ENCODE data around the gene PCDHB1. TPM values are rescaled to one million over a fixed set of nuclear protein-coding genes. Genes with fewer than 3 reads are reported as not detected.
"Not testable (repeated sequence)": the region's sequence is repeated elsewhere in the genome, so short reads cannot be mapped to it uniquely, and the experiment has no call there.

Gene PCDHB1
- total RNA-seq, 1 donor from 2014 or later = under 0.01 TPM

GRCh38 chr5:141101059-141101458 is 49.9 kb downstream of the PCDHB1 start:
- Histone ChIP-seq H3K27me3 (ENCODE audit: control insufficient read depth, insufficient read depth, low read length) (no peaks in the 10 kb centered on the region), H3K4me3 (ENCODE audit: low read depth, low read length) (no peak overlapping the region), H3K36me3 (ENCODE audit: control insufficient read depth, insufficient read depth, low read length) (no peaks in the 10 kb centered on the region)
- TF ChIP-seq CTCF (IDR thresholded peaks at IDR 0.05; ENCODE audit: insufficient read depth, low read length, poor library complexity, severe bottlenecking) = no peak
- DNase-seq (ENCODE audit: low read depth) = no peak

GRCh38 chr5:141102070-141102469 is 50.9 kb downstream of the PCDHB1 start:
- H3K27me3 ChIP-seq (ENCODE audit: control insufficient read depth, insufficient read depth, low read length); DNase-seq (ENCODE audit: low read depth); H3K4me3 ChIP-seq (ENCODE audit: low read depth, low read length); H3K36me3 ChIP-seq (ENCODE audit: control insufficient read depth, insufficient read depth, low read length): not testable (repeated sequence)

DNA sequence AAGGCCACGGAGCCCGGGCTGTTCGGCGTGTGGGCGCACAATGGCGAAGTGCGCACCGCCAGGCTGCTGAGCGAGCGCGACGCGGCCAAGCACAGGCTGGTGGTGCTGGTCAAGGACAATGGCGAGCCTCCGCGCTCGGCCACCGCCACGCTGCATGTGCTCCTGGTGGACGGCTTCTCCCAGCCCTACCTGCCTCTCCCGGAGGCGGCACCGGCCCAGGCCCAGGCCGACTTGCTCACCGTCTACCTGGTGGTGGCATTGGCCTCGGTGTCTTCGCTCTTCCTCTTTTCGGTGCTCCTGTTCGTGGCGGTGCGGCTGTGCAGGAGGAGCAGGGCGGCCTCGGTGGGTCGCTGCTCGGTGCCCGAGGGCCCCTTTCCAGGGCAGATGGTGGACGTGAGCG is 51.3 kb downstream of the PCDHB1 start:
- not testable (repeated sequence) for DNase-seq (ENCODE audit: low read depth); H3K4me3 ChIP-seq (ENCODE audit: low read depth, low read length); H3K27me3 ChIP-seq (ENCODE audit: control insufficient read depth, insufficient read depth, low read length); H3K36me3 ChIP-seq (ENCODE audit: control insufficient read depth, insufficient read depth, low read length)

- H3K4me3 ChIP-seq (ENCODE audit: low read depth, low read length) = no peak overlapping the region
- no peaks in the 10 kb centered on the region for H3K27me3 ChIP-seq (ENCODE audit: control insufficient read depth, insufficient read depth, low read length)
- no peak for TF ChIP-seq CTCF (IDR thresholded peaks at IDR 0.05; ENCODE audit: insufficient read depth, low read length, poor library complexity, severe bottlenecking)
- no peaks in the 10 kb centered on the region for H3K36me3 ChIP-seq (ENCODE audit: control insufficient read depth, insufficient read depth, low read length)
- DNase-seq (ENCODE audit: low read depth) = no peak
Measured at GRCh38 chr5:141105350-141105749, 54.2 kb downstream of the PCDHB1 start.

Other genes with a start within 250 kb of the PCDHB1 start
- 0.27 and 1.2 TPM in 2 replicates for gene PCDHA4, start 244.3 kb upstream of the PCDHB1 start, total RNA-seq
- gene PCDHA5, start 229.8 kb upstream of the PCDHB1 start, total RNA-seq = not detected in 2 replicates
- gene PCDHA6, start 223.4 kb upstream of the PCDHB1 start, total RNA-seq = 0.21 and 0.27 TPM in 2 replicates
- 0.07 and 0.25 TPM in 2 replicates for gene PCDHA7, start 217.1 kb upstream of the PCDHB1 start, total RNA-seq
- gene PCDHA8, start 210.2 kb upstream of the PCDHB1 start, total RNA-seq = under 0.01 TPM in 1 of 2 replicates, not detected in the other
- under 0.01 TPM in 2 replicates for gene PCDHA9, start 203.0 kb upstream of the PCDHB1 start, total RNA-seq
- gene PCDHA10, start 195.5 kb upstream of the PCDHB1 start, total RNA-seq = 0.33 and 0.68 TPM in 2 replicates
- 0.48 and 1.2 TPM in 2 replicates for gene PCDHA11, start 182.4 kb upstream of the PCDHB1 start, total RNA-seq
- 0.08 and 0.96 TPM in 2 replicates for gene PCDHA12, start 176.1 kb upstream of the PCDHB1 start, total RNA-seq
- 0.21 TPM in 1 of 2 replicates, not detected in the other for gene PCDHA13, start 169.2 kb upstream of the PCDHB1 start, total RNA-seq
- gene PCDHAC1, start 125.1 kb upstream of the PCDHB1 start, total RNA-seq = 0.07 and 0.17 TPM in 2 replicates
- 0.48 and 0.92 TPM in 2 replicates for gene PCDHAC2, start 84.9 kb upstream of the PCDHB1 start, total RNA-seq
- gene PCDHB2, start 43.2 kb downstream of the PCDHB1 start, total RNA-seq = 5.7 and 5.8 TPM in 2 replicates
- gene PCDHB3, start 49.1 kb downstream of the PCDHB1 start, total RNA-seq = 1.9 and 2.7 TPM in 2 replicates
- gene PCDHB4, start 70.4 kb downstream of the PCDHB1 start, total RNA-seq = 0.42 and 0.48 TPM in 2 replicates
- 3.1 and 6.7 TPM in 2 replicates for gene PCDHB5, start 83.8 kb downstream of the PCDHB1 start, total RNA-seq
- 0.67 and 0.68 TPM in 2 replicates for gene PCDHB6, start 98.7 kb downstream of the PCDHB1 start, total RNA-seq
- 0.96 and 1.5 TPM in 2 replicates for gene PCDHB7, start 121.3 kb downstream of the PCDHB1 start, total RNA-seq
- gene PCDHB8, start 126.4 kb downstream of the PCDHB1 start, total RNA-seq = 0.34 and 0.84 TPM in 2 replicates
- 0.92 and 1.4 TPM in 2 replicates for gene PCDHB16, start 131.0 kb downstream of the PCDHB1 start, total RNA-seq
- gene PCDHB9, start 135.8 kb downstream of the PCDHB1 start, total RNA-seq = 0.71 and 0.82 TPM in 2 replicates
- 1.6 and 3.4 TPM in 2 replicates for gene PCDHB10, start 141.0 kb downstream of the PCDHB1 start, total RNA-seq
- gene PCDHB11, start 148.3 kb downstream of the PCDHB1 start, total RNA-seq = 1.8 and 3.1 TPM in 2 replicates
- 1.2 and 1.6 TPM in 2 replicates for gene PCDHB12, start 157.3 kb downstream of the PCDHB1 start, total RNA-seq
- gene PCDHB13, start 162.5 kb downstream of the PCDHB1 start, total RNA-seq = 1.9 and 3.1 TPM in 2 replicates
- gene PCDHB14, start 172.0 kb downstream of the PCDHB1 start, total RNA-seq = 1.5 and 2.9 TPM in 2 replicates
- gene PCDHB15, start 194.0 kb downstream of the PCDHB1 start, total RNA-seq = 2.3 and 3.0 TPM in 2 replicates

Measured in kidney epithelial cell (primary cell).